Lung microvascular endothelial cell (primary cell): ENCODE data around the gene TMEM214. TPM values are rescaled to one million over a fixed set of nuclear protein-coding genes. Genes with fewer than 3 reads are reported as not detected.

Source experiments
- DNase-seq, 2 donors: peaks; one replicate each; pipeline versions ENCODE4 v3.0.0 to v3.0.0-alpha.2; 2010; ENCODE audit warnings: low read depth in 2 of 2
- total RNA-seq: library from RNA; depleted of rRNA; stranded (reverse); fragments of >200 nt; gene quantifications from 2 replicates; pipeline ENCODE4 v1.2.1, GENCODE V29; 2014

TMEM214 gene
- total RNA-seq, 1 donor from 2014 or later, result 19.4 TPM

- DNase-seq, result no peak
These were observed 51.7 kb downstream of the TMEM214 start for GRCh38 chr2:27084297-27085061.

- no peak for DNase-seq
These were observed 52.4 kb downstream of the TMEM214 start for GRCh38 chr2:27085062-27085672.

GRCh38 chr2:27085673-27086089 is 52.9 kb downstream of the TMEM214 start:
- peak; percentile 78 to 87 for DNase-seq

GRCh38 chr2:27086090-27086723 is 53.4 kb downstream of the TMEM214 start:
- peak; percentile 92 to 95 for DNase-seq

- peak in 1 of 2 donors; percentile 31 for DNase-seq
These were observed 54.2 kb downstream of the TMEM214 start, which contains the start of gene KHK for GRCh38 chr2:27086724-27087593. Gene KHK, plus strand, starts transcription at chr2:27086772. Its CDS starts 488 bp downstream, at chr2:27087260.

- no peak for DNase-seq
These were observed 55.2 kb downstream of the TMEM214 start for GRCh38 chr2:27087823-27088410.

- no peak for DNase-seq
These were observed 55.9 kb downstream of the TMEM214 start for GRCh38 chr2:27088634-27089033.

GRCh38 chr2:27089111-27089954 is 56.6 kb downstream of the TMEM214 start:
- no peak for DNase-seq

Other genes starting within 250 kb of the TMEM214 start
- gene CENPA, start 246.9 kb upstream of the TMEM214 start, total RNA-seq, result 2.8 and 7.8 TPM in 2 replicates
- not detected in 2 replicates for gene DPYSL5, start 184.8 kb upstream of the TMEM214 start, total RNA-seq
- 0.65 and 0.79 TPM in 2 replicates for gene MAPRE3, start 62.3 kb upstream of the TMEM214 start, total RNA-seq
- 13.7 and 13.9 TPM in 2 replicates for gene AGBL5, start 18.7 kb downstream of the TMEM214 start, total RNA-seq
- 477 and 564 TPM in 2 replicates for gene OST4, start 38.7 kb downstream of the TMEM214 start, total RNA-seq
- 23.3 and 42.3 TPM in 2 replicates for gene EMILIN1, start 45.6 kb downstream of the TMEM214 start, total RNA-seq
- 2.2 and 3.4 TPM in 2 replicates for gene KHK, start 53.8 kb downstream of the TMEM214 start, total RNA-seq
- 1.7 and 2.0 TPM in 2 replicates for gene CGREF1, start 86.2 kb downstream of the TMEM214 start, total RNA-seq
- gene ABHD1, start 90.8 kb downstream of the TMEM214 start, total RNA-seq, result under 0.01 TPM in 1 of 2 replicates, not detected in the other
- gene PREB, start 101.7 kb downstream of the TMEM214 start, total RNA-seq, result 24.2 and 36.7 TPM in 2 replicates
- not detected in 2 replicates for gene PRR30, start 106.4 kb downstream of the TMEM214 start, total RNA-seq
- not detected in 2 replicates for gene TCF23, start 116.0 kb downstream of the TMEM214 start, total RNA-seq
- gene ATRAID, start 179.1 kb downstream of the TMEM214 start, total RNA-seq, result 97.0 and 130 TPM in 2 replicates
- gene SLC5A6, start 179.3 kb downstream of the TMEM214 start, total RNA-seq, result 12.0 and 26.0 TPM in 2 replicates
- gene CAD, start 184.4 kb downstream of the TMEM214 start, total RNA-seq, result 24.0 and 29.6 TPM in 2 replicates
- 7.8 and 16.9 TPM in 2 replicates for gene SLC30A3, start 230.1 kb downstream of the TMEM214 start, total RNA-seq
- 0.44 and 1.4 TPM in 2 replicates for gene DNAJC5G, start 242.5 kb downstream of the TMEM214 start, total RNA-seq
- gene TRIM54, start 249.5 kb downstream of the TMEM214 start, total RNA-seq, result 0.44 and 1.2 TPM in 2 replicates